ENCODE data around the gene RNGTT.

- TF ChIP-seq POLR2AphosphoS5 (IDR thresholded peaks at IDR 0.05; ENCODE audit: low read depth, low read length) (no peak), POLR2A (IDR thresholded peaks at IDR 0.05; ENCODE audit: low read depth, low read length) (no peak), PAX5 (IDR thresholded peaks at IDR 0.05; ENCODE audit: insufficient read depth, low read length, severe bottlenecking) (no peak), TAF1 (IDR thresholded peaks at IDR 0.05; ENCODE audit: low read depth, low read length) (no peak), POU2F2 (IDR thresholded peaks at IDR 0.05; ENCODE audit: low read depth, low read length) (0 out of 2 replicates have a peak, but pooled peaks have one; percentile 11), SPI1 (IDR thresholded peaks at IDR 0.05; ENCODE audit: low read depth, low read length) (no peak)
Observed at GRCh38 chr6:88616380-88616779, 347.0 kb downstream of the RNGTT start.

Measured in GM12891 (cell line).